HCT116 (cell line): ENCODE results near the gene CCL24. TPM values are rescaled to one million over a fixed set of nuclear protein-coding genes. Genes with fewer than 3 reads are reported as not detected.

Experiments used
- ATAC-seq: fragments of 200-7000 bp; cut with Tn5 transposase; 2 replicates; pipeline ENCODE4 v1.9.1; 2020; ENCODE audit warnings: mild to moderate bottlenecking, moderate library complexity
- BruUV-seq: library from RNA; stranded (reverse); fragments of 400-500 nt; replicated peaks from 2 replicates; lab custom pipeline; 2021; lab: Mats Ljungman, UMichigan
- CTCF ChIA-PET: fragments of 300-600 bp; sonication (Branson Sonifier 250); formaldehyde crosslinking; loops from one replicate; lab custom pipeline; 2021; ENCODE audit warnings: antibody characterized with exemption; lab: Charles Lee
- POLR2A ChIA-PET: fragments of 300-600, 350-600 bp; sonication (Branson Sonifier 250); formaldehyde crosslinking; loops from one replicate; lab custom pipeline; 2021; ENCODE audit warnings: antibody characterized with exemption; lab: Charles Lee
- RAD21 ChIA-PET, 2 experiments: fragments of 300-600 bp; sonication (Branson Sonifier 250); formaldehyde crosslinking; loops; one replicate each; lab custom pipeline; 2023; ENCODE audit warnings: low total read pairs in 2 of 2; ENCODE audit not compliant: uncharacterized antibody in 2 of 2, unreplicated experiment in 2 of 2, low non-redundant PET in 1 of 2; lab: Charles Lee
- DNase-seq: peaks from one replicate; pipeline ENCODE4 v3.0.0-alpha.2; 2010; ENCODE audit warnings: low read depth, low spot score
- H2AFZ ChIP-seq: fragments of 200-600 bp; shearing (Covaris generic), sonication (generic); 2 replicates; pipeline ENCODE4 v1.6.1; 2017; ENCODE audit warnings: low read depth, mixed run types, mixed read lengths, antibody characterized with exemption, low read length; ENCODE audit not compliant: poor library complexity, severe bottlenecking
- H3K27ac ChIP-seq: 2 replicates; pipeline ENCODE4 v1.5.1; 2012; ENCODE audit warnings: low read depth, low read length
- H3K27me3 ChIP-seq: fragments of 200-600 bp; sonication (generic); 2 replicates; pipeline ENCODE4 v1.6.1; 2016; ENCODE audit warnings: mixed run types, low read length, mixed read lengths; ENCODE audit not compliant: insufficient read depth
- H3K36me3 ChIP-seq, 2 experiments: fragments of 200-500 bp in 1 of 2; fragments of 200-600 bp in 1 of 2; sonication (Bioruptor generic) in 1 of 2; sonication (generic) in 1 of 2; 2 replicates each; pipeline versions ENCODE4 v1.5.1 to v1.6.1; 2014 to 2016; ENCODE audit warnings: low read length in 2 of 2, inconsistent platforms in 1 of 2, mixed read lengths in 1 of 2, mixed run types in 1 of 2; ENCODE audit not compliant: insufficient read depth in 2 of 2, control insufficient read depth in 1 of 2
- H3K4me1 ChIP-seq, 2 experiments: fragments of 200-600 bp in 1 of 2; sonication (generic) in 1 of 2; 2 replicates each; pipeline versions ENCODE4 v1.5.1 to v1.6.1; 2012 to 2017; ENCODE audit warnings: low read length in 2 of 2, inconsistent platforms in 1 of 2, mild to moderate bottlenecking in 1 of 2, mixed read lengths in 1 of 2, mixed run types in 1 of 2, moderate library complexity in 1 of 2; ENCODE audit not compliant: insufficient read depth in 2 of 2, control insufficient read depth in 1 of 2
- H3K4me2 ChIP-seq: fragments of 200-600 bp; sonication (generic); 2 replicates; pipeline ENCODE4 v1.6.1; 2017; ENCODE audit warnings: mixed run types, low read length, mixed read lengths
- H3K4me3 ChIP-seq, 2 experiments: fragments of 200-600 bp in 1 of 2; sonication (generic) in 1 of 2; replicated peaks in 1 of 2; 2 replicates each; pipeline ENCODE4 v1.5.1; 2011 to 2016; ENCODE audit warnings: low read length in 2 of 2, control low read depth in 1 of 2, low read depth in 1 of 2, mild to moderate bottlenecking in 1 of 2, mixed read lengths in 1 of 2, mixed run types in 1 of 2
- H3K79me2 ChIP-seq: fragments of 200-600 bp; sonication (generic); 2 replicates; pipeline ENCODE4 v1.6.1; 2017; ENCODE audit warnings: mild to moderate bottlenecking, mixed run types, low read length, moderate library complexity, mixed read lengths; ENCODE audit not compliant: insufficient read depth
- H3K9ac ChIP-seq: fragments of 200-600 bp; sonication (generic); 2 replicates; pipeline ENCODE4 v1.6.1; 2016; ENCODE audit warnings: low read length, mixed read lengths
- H3K9me2 ChIP-seq: fragments of 200-600 bp; sonication (generic), shearing (Covaris generic); 2 replicates; pipeline ENCODE4 v1.6.1; 2017; ENCODE audit warnings: mixed run types, mild to moderate bottlenecking, moderate library complexity; ENCODE audit not compliant: insufficient read depth
- H3K9me3 ChIP-seq, 2 experiments: fragments of 200-500 bp in 1 of 2; fragments of 200-600 bp in 1 of 2; sonication (Bioruptor generic) in 1 of 2; sonication (generic) in 1 of 2; 2 replicates each; pipeline ENCODE4 v1.6.1; 2014 to 2017; ENCODE audit warnings: low read length in 2 of 2, mixed read lengths in 2 of 2, inconsistent platforms in 1 of 2, low read depth in 1 of 2, mild to moderate bottlenecking in 1 of 2, mixed run types in 1 of 2, moderate library complexity in 1 of 2; ENCODE audit not compliant: control insufficient read depth in 1 of 2, insufficient read depth in 1 of 2
- H4K20me1 ChIP-seq: fragments of 200-600 bp; sonication (generic), shearing (Covaris generic); 2 replicates; pipeline ENCODE4 v1.6.1; 2017; ENCODE audit warnings: mixed run types, mild to moderate bottlenecking, moderate library complexity; ENCODE audit not compliant: insufficient read depth
- EZH2phosphoT487 ChIP-seq: fragments of 200-600 bp; IDR thresholded peaks from 2 replicates; pipeline ENCODE4 v1.6.1; 2018; ENCODE audit warnings: antibody characterized with exemption, borderline replicate concordance
- FOSL1 ChIP-seq: IDR thresholded peaks from 2 replicates; pipeline ENCODE4 v1.6.1; 2012; ENCODE audit warnings: low read depth
- MAX ChIP-seq: IDR thresholded peaks from 2 replicates; pipeline ENCODE4 v1.6.1; 2012
- POLR2A ChIP-seq: IDR thresholded peaks from 2 replicates; pipeline ENCODE4 v1.7.0; 2011; ENCODE audit warnings: borderline replicate concordance; ENCODE audit not compliant: insufficient read depth, insufficient read length; ENCODE audit errors: extremely low read depth
- RAD21 ChIP-seq: IDR thresholded peaks from 2 replicates; pipeline ENCODE4 v1.6.1; 2012; ENCODE audit warnings: low read depth, mild to moderate bottlenecking
- REST ChIP-seq: IDR thresholded peaks from 2 replicates; pipeline ENCODE4 v1.6.1; 2012; ENCODE audit warnings: low read depth
- SIN3A ChIP-seq: IDR thresholded peaks from 2 replicates; pipeline ENCODE4 v1.6.1; 2012; ENCODE audit warnings: low read depth
- SRF ChIP-seq: IDR thresholded peaks from 2 replicates; pipeline ENCODE4 v1.6.1; 2012; ENCODE audit warnings: low read depth
- YY1 ChIP-seq: IDR thresholded peaks from 2 replicates; pipeline ENCODE4 v1.6.1; 2011; ENCODE audit warnings: low read length, low read depth, moderate library complexity, mild to moderate bottlenecking; ENCODE audit not compliant: insufficient replicate concordance; ENCODE audit errors: extremely low read depth
- ZBTB33 ChIP-seq: IDR thresholded peaks from 2 replicates; pipeline ENCODE4 v1.6.1; 2011; ENCODE audit warnings: mild to moderate bottlenecking, low read length, moderate library complexity; ENCODE audit not compliant: insufficient replicate concordance; ENCODE audit errors: extremely low read depth
- ZFX ChIP-seq: fragments of 450-650 bp; IDR thresholded peaks from 2 replicates; pipeline ENCODE4 v1.6.1; 2017
- intact Hi-C: fragments of 100-400 bp; cut with micrococcal nuclease; formaldehyde crosslinking; loops from 2 replicates; pipeline ENCODE4 v1.10.0; 2022
- total RNA-seq: library from RNA; stranded (reverse); gene quantifications from one replicate; pipeline ENCODE4 v1.2.1, GENCODE V29; 2021; ENCODE audit not compliant: unreplicated experiment

Gene CCL24
- total RNA-seq, 1 experiment from 2014 or later, result not detected

- Histone ChIP-seq H3K79me2 (no peaks in the 10 kb centered on the region), H3K9me2 (no peaks in the 10 kb centered on the region), H3K27ac (no peak overlapping the region), H3K4me2 (no peak overlapping the region), H4K20me1 (no peaks in the 10 kb centered on the region), H3K9ac (no peak overlapping the region), H3K4me3 (no peak overlapping the region), H3K9me3 (peaks cover 0 to 7% of the 10 kb centered on the region in 2 experiments; a peak in 1 of 4 replicates), H2AFZ (no peak overlapping the region), H3K36me3 (no peaks in the 10 kb centered on the region), H3K4me1 (no peaks in the 10 kb centered on the region), H3K27me3 (no peaks in the 10 kb centered on the region)
- TF ChIP-seq RAD21, result no peak
- TF ChIP-seq YY1, result no peak
- no peak for TF ChIP-seq SIN3A
- TF ChIP-seq ZBTB33, result no peak
- no TSS peak for BruUV-seq
- POLR2A ChIA-PET, result no interaction called here
- DNase-seq (no peak), ATAC-seq (no peak)
- RAD21 ChIA-PET, result no interaction called here
- CTCF ChIA-PET, result no interaction called here
- intact Hi-C loops, result no loop called here
These were observed 9.6 kb downstream of the CCL24 start for GRCh38 chr7:75804004-75804403.

- no peaks in the 10 kb centered on the region for H3K36me3 ChIP-seq
- H3K4me1 ChIP-seq, result no peaks in the 10 kb centered on the region
- CTCF ChIA-PET, result no interaction called here
- no peak overlapping the region for H3K9ac ChIP-seq
- H3K27ac ChIP-seq, result no peak overlapping the region
- intact Hi-C loops, result no loop called here
- no peak overlapping the region for H3K4me2 ChIP-seq
- no peak overlapping the region for H3K4me3 ChIP-seq
- TF ChIP-seq MAX (no peak), SRF (no peak), ZFX (no peak), POLR2A (no peak), REST (no peak), EZH2phosphoT487 (no peak), FOSL1 (no peak)
- TF ChIP-seq, all 23 proteins: peak for 0
- H3K9me2 ChIP-seq, result no peaks in the 10 kb centered on the region
- ChIA-PET RAD21 (no interaction called here), POLR2A (no interaction called here)
- H3K9me3 ChIP-seq, result peaks cover 0 to 7% of the 10 kb centered on the region in 2 experiments; a peak in 1 of 4 replicates
- no peak overlapping the region for H2AFZ ChIP-seq
- no peaks in the 10 kb centered on the region for H3K79me2 ChIP-seq
- no peaks in the 10 kb centered on the region for H3K27me3 ChIP-seq
- BruUV-seq, result no TSS peak
- no peaks in the 10 kb centered on the region for H4K20me1 ChIP-seq
- no peak for ATAC-seq
- DNase-seq, result no peak
These were observed 11.1 kb downstream of the CCL24 start for GRCh38 chr7:75802552-75802821.
